NCI-H1417 treated with DMSO at 0.1 percent for 48 hours (cell line): ENCODE results near the gene OTOF.

Experiments used
- DNase-seq: peaks from one replicate; lab custom pipeline; 2025; lab: John Stamatoyannopoulos, UW

OTOF gene

GRCh38 chr2:26449278-26450030, 28.5 kb downstream of the OTOF start:
- DNase-seq: no peak

- DNase-seq: no peak
These were observed 29.3 kb downstream of the OTOF start for GRCh38 chr2:26448651-26449050.

- DNase-seq: no peak
These were observed 33.7 kb downstream of the OTOF start for GRCh38 chr2:26444236-26444635.

GRCh38 chr2:26442707-26443106, 35.2 kb downstream of the OTOF start:
- no peak for DNase-seq

GRCh38 chr2:26442301-26442700, 35.6 kb downstream of the OTOF start:
- no peak for DNase-seq

- DNase-seq: no peak
These were observed 39.0 kb downstream of the OTOF start for GRCh38 chr2:26438926-26439325.

- no peak for DNase-seq
These were observed 39.4 kb downstream of the OTOF start for GRCh38 chr2:26438526-26438925.

- no peak for DNase-seq
These were observed 42.8 kb downstream of the OTOF start for GRCh38 chr2:26435106-26435505.

- no peak for DNase-seq
These were observed 45.1 kb downstream of the OTOF start for GRCh38 chr2:26432859-26433258.

- DNase-seq: no peak
These were observed 45.6 kb downstream of the OTOF start for GRCh38 chr2:26432363-26432762.

GRCh38 chr2:26430826-26431225, 47.1 kb downstream of the OTOF start:
- DNase-seq: no peak

GRCh38 chr2:26429779-26430578, 47.9 kb downstream of the OTOF start:
- DNase-seq: peak; percentile 41

GRCh38 chr2:26428846-26429245, 49.1 kb downstream of the OTOF start:
- no peak for DNase-seq

- DNase-seq: no peak
These were observed 53.7 kb downstream of the OTOF start for GRCh38 chr2:26424221-26424620.

GRCh38 chr2:26423750-26424149, 54.2 kb downstream of the OTOF start:
- no peak for DNase-seq

- DNase-seq: no peak
These were observed 54.8 kb downstream of the OTOF start for GRCh38 chr2:26422947-26423629.

- no peak for DNase-seq
These were observed 56.0 kb downstream of the OTOF start for GRCh38 chr2:26421961-26422360.

- no peak for DNase-seq
These were observed 63.6 kb downstream of the OTOF start for GRCh38 chr2:26414311-26414710.

GRCh38 chr2:26412091-26412673, 65.7 kb downstream of the OTOF start:
- no peak for DNase-seq

GRCh38 chr2:26411419-26411818, 66.5 kb downstream of the OTOF start:
- DNase-seq: no peak

GRCh38 chr2:26410764-26411243, 67.1 kb downstream of the OTOF start:
- DNase-seq: no peak

- no peak for DNase-seq
These were observed 68.1 kb downstream of the OTOF start for GRCh38 chr2:26409785-26410184.
